H1 (cell line): ENCODE data around the gene ISG15. TPM values are rescaled to one million over a fixed set of nuclear protein-coding genes. Genes with fewer than 3 reads are reported as not detected.

ENCODE experiments used
- CTCF ChIA-PET: fragments of 300-600 bp; sonication (Branson Sonifier 250); formaldehyde crosslinking; loops from one replicate; lab custom pipeline; 2021; ENCODE audit not compliant: partially characterized antibody; lab: Charles Lee
- POLR2A ChIA-PET: fragments of 300-600 bp; sonication (Branson Sonifier 250); formaldehyde crosslinking; loops from one replicate; lab custom pipeline; 2021; ENCODE audit warnings: inconsistent platforms; ENCODE audit not compliant: partially characterized antibody; lab: Charles Lee
- DNase-seq, 2 experiments: peaks; one replicate each; pipeline versions ENCODE4 v3.0.0 to v3.0.0-alpha.2; 2010 to 2022; ENCODE audit warnings: low spot score in 2 of 2, low read depth in 1 of 2, mixed read lengths in 1 of 2
- FAIRE-seq: peaks from 2 replicates; lab custom pipeline; 2011; peaks lifted over from hg19 to GRCh38; lab: Jason Lieb, UNC
- H2AFZ ChIP-seq: 2 replicates; pipeline ENCODE4 v1.8.1; 2012; ENCODE audit warnings: low read length, inconsistent platforms
- H2AK5ac ChIP-seq: 2 replicates; pipeline ENCODE4 v1.6.1; 2013; ENCODE audit warnings: low read depth, low read length
- H2BK120ac ChIP-seq: replicated peaks from 2 replicates; pipeline ENCODE3; 2013; ENCODE audit warnings: low read depth, low read length, inconsistent platforms
- H2BK12ac ChIP-seq: 2 replicates; pipeline ENCODE4 v1.6.1; 2013; ENCODE audit warnings: low read depth, low read length
- H2BK15ac ChIP-seq: 2 replicates; pipeline ENCODE4 v1.6.1; 2013; ENCODE audit warnings: low read length
- H2BK20ac ChIP-seq: 2 replicates; pipeline ENCODE4 v1.6.1; 2013; ENCODE audit warnings: low read length
- H2BK5ac ChIP-seq: 2 replicates; pipeline ENCODE4 v1.6.1; 2013; ENCODE audit warnings: low read depth, low read length
- H3K14ac ChIP-seq: 2 replicates; pipeline ENCODE4 v1.6.1; 2013; ENCODE audit warnings: inconsistent platforms; ENCODE audit not compliant: insufficient read length
- H3K18ac ChIP-seq: 2 replicates; pipeline ENCODE4 v1.6.1; 2013; ENCODE audit warnings: low read length; ENCODE audit errors: extremely low read depth
- H3K23ac ChIP-seq: 2 replicates; pipeline ENCODE4 v1.6.1; 2013; ENCODE audit warnings: inconsistent platforms; ENCODE audit not compliant: insufficient read length
- H3K23me2 ChIP-seq: 2 replicates; pipeline ENCODE4 v1.6.1; 2013; ENCODE audit warnings: low read depth, low read length
- H3K27ac ChIP-seq: 2 replicates; pipeline ENCODE4 v1.6.1; 2011; ENCODE audit warnings: low read depth, low read length, inconsistent platforms
- H3K27me3 ChIP-seq, 4 experiments: replicated peaks in 1 of 4; 1 replicate in 1 of 4; 2 replicates in 3 of 4; pipeline versions ENCODE4 v1.6.1 to v1.8.1; 2011 to 2013; ENCODE audit warnings: low read length in 3 of 4, mild to moderate bottlenecking in 3 of 4, inconsistent platforms in 2 of 4, mixed read lengths in 2 of 4, moderate library complexity in 1 of 4; ENCODE audit not compliant: control insufficient read depth in 3 of 4, insufficient read depth in 3 of 4; ENCODE audit errors: extremely low read depth in 1 of 4
- H3K36me3 ChIP-seq, 4 experiments: 2 replicates each; pipeline versions ENCODE4 v1.6.1 to v1.8.1; 2011 to 2013; ENCODE audit warnings: mild to moderate bottlenecking in 4 of 4, low read length in 3 of 4, moderate library complexity in 2 of 4, control low read depth in 1 of 4, inconsistent platforms in 1 of 4; ENCODE audit not compliant: insufficient read depth in 4 of 4, control insufficient read depth in 2 of 4
- H3K4ac ChIP-seq: replicated peaks from 2 replicates; pipeline ENCODE3; 2013; ENCODE audit warnings: low read length, low read depth, mixed read lengths, inconsistent platforms; ENCODE audit not compliant: insufficient read length
- H3K4me1 ChIP-seq, 4 experiments: replicated peaks in 1 of 4; 1 replicate in 1 of 4; 2 replicates in 3 of 4; pipeline versions ENCODE4 v1.6.1 to v1.8.1; 2011 to 2013; ENCODE audit warnings: low read length in 3 of 4, inconsistent platforms in 2 of 4, mixed read lengths in 1 of 4; ENCODE audit not compliant: insufficient read depth in 4 of 4, control insufficient read depth in 3 of 4
- H3K4me2 ChIP-seq, 2 experiments: 2 replicates each; pipeline versions ENCODE4 v1.6.1 to v1.8.1; 2011 to 2013; ENCODE audit warnings: low read depth in 2 of 2, low read length in 2 of 2, control low read depth in 1 of 2, inconsistent platforms in 1 of 2, mild to moderate bottlenecking in 1 of 2; ENCODE audit not compliant: insufficient read depth in 1 of 2
- H3K4me3 ChIP-seq, 4 experiments: fragments of 200-600, 300-600 bp in 1 of 4; sonication (generic), shearing (Covaris generic), sonication (Bioruptor Twin) in 1 of 4; 2 replicates each; pipeline versions ENCODE4 v1.5.1 to v1.8.1; 2011 to 2016; ENCODE audit warnings: low read length in 4 of 4, low read depth in 3 of 4, control low read depth in 2 of 4, inconsistent platforms in 2 of 4, mild to moderate bottlenecking in 2 of 4, mixed read lengths in 1 of 4, moderate library complexity in 1 of 4; ENCODE audit not compliant: insufficient read depth in 2 of 4; ENCODE audit errors: extremely low read depth in 1 of 4
- H3K56ac ChIP-seq: replicated peaks from 2 replicates; pipeline ENCODE3; 2013; ENCODE audit warnings: low read depth, mild to moderate bottlenecking, mixed read lengths, low read length, inconsistent platforms; ENCODE audit not compliant: insufficient read length
- H3K79me1 ChIP-seq: 2 replicates; pipeline ENCODE4 v1.6.1; 2013; ENCODE audit warnings: low read depth, low read length, control low read depth
- H3K79me2 ChIP-seq, 2 experiments: 2 replicates each; pipeline versions ENCODE4 v1.6.1 to v1.8.1; 2012 to 2013; ENCODE audit warnings: low read length in 2 of 2, mild to moderate bottlenecking in 2 of 2, inconsistent platforms in 1 of 2; ENCODE audit not compliant: insufficient read depth in 2 of 2, control insufficient read depth in 1 of 2
- H3K9ac ChIP-seq, 4 experiments: replicated peaks in 1 of 4; 1 replicate in 1 of 4; 2 replicates in 3 of 4; pipeline versions ENCODE4 v1.6.1 to v1.8.1; 2011 to 2013; ENCODE audit warnings: low read depth in 3 of 4, low read length in 3 of 4, control low read depth in 2 of 4, mild to moderate bottlenecking in 2 of 4, moderate library complexity in 2 of 4, inconsistent platforms in 1 of 4; ENCODE audit errors: extremely low read depth in 1 of 4
- H3K9me3 ChIP-seq, 2 experiments: 2 replicates each; pipeline versions ENCODE4 v1.6.1 to v1.8.1; 2012 to 2013; ENCODE audit warnings: mild to moderate bottlenecking in 2 of 2, moderate library complexity in 2 of 2, control low read depth in 1 of 2, inconsistent platforms in 1 of 2, low read depth in 1 of 2, low read length in 1 of 2, mixed read lengths in 1 of 2; ENCODE audit not compliant: insufficient read depth in 2 of 2
- H4K20me1 ChIP-seq, 2 experiments: replicated peaks in 1 of 2; 2 replicates each; pipeline versions ENCODE3 to v1.8.1; 2011 to 2013; ENCODE audit warnings: inconsistent platforms in 2 of 2, low read length in 2 of 2, mild to moderate bottlenecking in 1 of 2; ENCODE audit not compliant: insufficient read depth in 2 of 2, control insufficient read depth in 1 of 2
- H4K5ac ChIP-seq: 2 replicates; pipeline ENCODE4 v1.6.1; 2013; ENCODE audit warnings: low read length, low read depth, mixed read lengths, inconsistent platforms; ENCODE audit not compliant: insufficient read length
- H4K8ac ChIP-seq: 2 replicates; pipeline ENCODE4 v1.8.0; 2013; ENCODE audit warnings: mild to moderate bottlenecking, moderate library complexity, low read length, inconsistent platforms; ENCODE audit not compliant: insufficient read depth; ENCODE audit errors: extremely low read depth
- H4K91ac ChIP-seq: replicated peaks from 2 replicates; pipeline ENCODE3; 2013; ENCODE audit warnings: low read length, mixed read lengths, inconsistent platforms; ENCODE audit not compliant: insufficient read length
- E2F6 ChIP-seq: IDR thresholded peaks from 2 replicates; pipeline ENCODE4 v1.6.1; 2012; ENCODE audit warnings: inconsistent platforms
- NANOG ChIP-seq: IDR thresholded peaks from 2 replicates; pipeline ENCODE4 v1.6.1; 2011; ENCODE audit warnings: low read length, low read depth, mild to moderate bottlenecking, inconsistent platforms; ENCODE audit not compliant: insufficient read depth, poor library complexity, severe bottlenecking
- WGBS, 2 experiments: shearing (Covaris generic) in 1 of 2; methylation state at CpG; one replicate each; pipeline versions ENCODE4 v1.1.6 to v1.1.7; 2013 to 2015; ENCODE audit warnings: low lambda C conversion rate in 2 of 2, mixed read lengths in 2 of 2, inconsistent platforms in 1 of 2, low coverage in 1 of 2, missing lambda C conversion rate in 1 of 2; ENCODE audit not compliant: insufficient replicate concordance in 2 of 2, insufficient coverage in 1 of 2, insufficient read length in 1 of 2; ENCODE audit errors: extremely low coverage in 1 of 2, missing lambda C conversion rate in 1 of 2; 5-methylcytosine and 5-hydroxymethylcytosine counted together
- polyA plus RNA-seq, 7 experiments: library from polyadenylated mRNA; depleted of rRNA in 3 of 7; stranded (reverse) in 5 of 7; unstranded in 2 of 7; fragments of >200 nt in 5 of 7; fragments of 200-250 nt in 2 of 7; gene quantifications; 1 replicate in 5 of 7; 2 replicates in 1 of 7; 4 replicates in 1 of 7; pipeline versions ENCODE4 v1.2.1 to v1.2.3, GENCODE V29; 2011 to 2013; ENCODE audit warnings: missing spikeins in 2 of 7, mixed read lengths in 2 of 7
- total RNA-seq: library from RNA; stranded (reverse); fragmentation: NEBNext Ultra II Directional; extraction: Animal tissue kit (Norgen Biotek cat#: 25700); gene quantifications from 2 replicates; pipeline ENCODE4 v1.2.1, GENCODE V29; 2021

Gene ISG15
- total and polyA plus RNA-seq, 2 of the 8 experiments (the other 6 are each of a cell fraction or from before 2014, with no cell fraction given), result 29.3 to 121 TPM

DNA sequence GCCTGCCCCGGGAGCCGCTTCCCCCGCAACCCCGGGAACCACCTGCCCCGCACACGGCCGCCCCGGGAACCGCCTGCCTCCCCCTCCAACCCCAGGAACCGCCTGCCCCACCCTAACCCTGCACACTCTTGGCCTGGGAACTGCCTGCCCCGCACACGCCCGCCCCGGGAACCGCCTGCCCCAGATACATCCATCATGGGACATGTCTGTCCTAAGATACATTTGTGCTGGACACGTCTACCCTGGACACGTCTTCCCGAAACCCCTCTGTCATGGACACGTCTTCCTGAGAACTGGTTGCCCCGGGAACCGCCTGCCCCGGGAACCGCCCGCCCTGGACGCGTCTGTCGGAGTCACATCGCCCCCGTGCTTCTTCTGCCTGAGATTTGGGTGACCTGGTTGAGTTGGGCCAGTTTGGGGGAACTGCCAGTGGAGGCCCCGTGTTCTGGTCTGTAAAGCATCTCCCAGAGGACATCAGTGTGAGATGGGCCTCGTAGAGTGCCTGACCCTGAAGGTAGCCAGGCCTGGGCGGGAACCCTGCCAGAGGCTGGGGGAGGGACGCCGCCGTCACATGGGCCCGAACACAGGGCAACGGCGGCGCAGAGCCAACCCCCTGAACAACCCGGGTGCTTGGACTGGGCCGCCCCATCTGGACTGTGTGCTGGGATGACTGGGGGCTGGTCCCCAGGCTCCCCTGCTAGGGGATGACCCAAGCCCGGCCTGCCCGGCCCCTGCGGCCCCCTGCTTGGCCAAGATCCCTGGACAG is 35.0 kb upstream of the ISG15 start:
- Histone ChIP-seq H3K36me3 (no peaks in the 10 kb centered on the region), H3K23ac (no peak overlapping the region), H2BK15ac (no peak overlapping the region), H2BK120ac (no peak overlapping the region), H3K23me2 (peaks cover 2% of the 10 kb centered on the region; the same call in 1 of the 2 replicates), H3K79me2 (no peaks in the 10 kb centered on the region), H3K18ac (no peak overlapping the region), H2BK5ac (no peak overlapping the region), H4K91ac (no peak overlapping the region), H3K9ac (no peak overlapping the region), H3K4me2 (no peak overlapping the region)
- CTCF ChIA-PET, result interaction anchor here (6.9 kb wide), 1 partner anchor 14 kb away, joined by 86 read pairs; no protein-coding TSS in a partner anchor
- DNase-seq, result no peak
- TF ChIP-seq E2F6 (peak; percentile 70), NANOG (no peak)
- TF ChIP-seq, all 59 proteins: peak for 1
- H4K8ac ChIP-seq, result no peak overlapping the region
- no peak overlapping the region for H2BK20ac ChIP-seq
- peaks cover 0 to 10% (median under 1%) of the 10 kb centered on the region in 4 experiments; a peak in 4 of 7 replicates for H3K4me1 ChIP-seq
- H2AK5ac ChIP-seq, result no peak overlapping the region
- H3K14ac ChIP-seq, result no peak overlapping the region
- H3K79me1 ChIP-seq, result no peaks in the 10 kb centered on the region
- H4K5ac ChIP-seq, result no peak overlapping the region
- H3K27ac ChIP-seq, result no peak overlapping the region
- H3K9me3 ChIP-seq, result no peaks in the 10 kb centered on the region
- no peak for FAIRE-seq
- H2BK12ac ChIP-seq, result no peak overlapping the region
- H3K4ac ChIP-seq, result no peak overlapping the region
- H3K27me3 ChIP-seq, result peaks cover 0 to 14% (median 3%) of the 10 kb centered on the region in 4 experiments; a peak in 4 of 7 replicates
- H2AFZ ChIP-seq, result no peak overlapping the region
- peaks cover 0 to 10% of the 10 kb centered on the region in 2 experiments for H4K20me1 ChIP-seq
- POLR2A ChIA-PET, result no interaction called here
- H3K56ac ChIP-seq, result no peak overlapping the region
- no peak overlapping the region for H3K4me3 ChIP-seq
- 87% methylated on average over 32 of the region's 44 CpGs; no CpG with 5 or more reads in 1 of the 2 experiments for WGBS, 2 experiments
